ENCODE results near the gene GPN3.

Gene GPN3

GRCh38 chr12:110501752-110502738, 34.0 kb upstream of the GPN3 start, which contains the start of the genes RAD9B and VPS29:
TSS of gene RAD9B (plus strand) at chr12:110502331. CDS start at chr12:110502338, 7 bp downstream.
TSS of gene VPS29 (minus strand) at chr12:110502111. CDS start at chr12:110502051, 60 bp downstream.
- TF ChIP-seq, protein P1, sequence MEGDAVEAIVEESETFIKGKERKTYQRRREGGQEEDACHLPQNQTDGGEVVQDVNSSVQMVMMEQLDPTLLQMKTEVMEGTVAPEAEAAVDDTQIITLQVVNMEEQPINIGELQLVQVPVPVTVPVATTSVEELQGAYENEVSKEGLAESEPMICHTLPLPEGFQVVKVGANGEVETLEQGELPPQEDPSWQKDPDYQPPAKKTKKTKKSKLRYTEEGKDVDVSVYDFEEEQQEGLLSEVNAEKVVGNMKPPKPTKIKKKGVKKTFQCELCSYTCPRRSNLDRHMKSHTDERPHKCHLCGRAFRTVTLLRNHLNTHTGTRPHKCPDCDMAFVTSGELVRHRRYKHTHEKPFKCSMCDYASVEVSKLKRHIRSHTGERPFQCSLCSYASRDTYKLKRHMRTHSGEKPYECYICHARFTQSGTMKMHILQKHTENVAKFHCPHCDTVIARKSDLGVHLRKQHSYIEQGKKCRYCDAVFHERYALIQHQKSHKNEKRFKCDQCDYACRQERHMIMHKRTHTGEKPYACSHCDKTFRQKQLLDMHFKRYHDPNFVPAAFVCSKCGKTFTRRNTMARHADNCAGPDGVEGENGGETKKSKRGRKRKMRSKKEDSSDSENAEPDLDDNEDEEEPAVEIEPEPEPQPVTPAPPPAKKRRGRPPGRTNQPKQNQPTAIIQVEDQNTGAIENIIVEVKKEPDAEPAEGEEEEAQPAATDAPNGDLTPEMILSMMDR (IDR thresholded peaks at IDR 0.05): no peak

- TF ChIP-seq, protein P1 (IDR thresholded peaks at IDR 0.05): no peak
Observed at GRCh38 chr12:110501399-110501751, 33.3 kb upstream of the GPN3 start.

DNA sequence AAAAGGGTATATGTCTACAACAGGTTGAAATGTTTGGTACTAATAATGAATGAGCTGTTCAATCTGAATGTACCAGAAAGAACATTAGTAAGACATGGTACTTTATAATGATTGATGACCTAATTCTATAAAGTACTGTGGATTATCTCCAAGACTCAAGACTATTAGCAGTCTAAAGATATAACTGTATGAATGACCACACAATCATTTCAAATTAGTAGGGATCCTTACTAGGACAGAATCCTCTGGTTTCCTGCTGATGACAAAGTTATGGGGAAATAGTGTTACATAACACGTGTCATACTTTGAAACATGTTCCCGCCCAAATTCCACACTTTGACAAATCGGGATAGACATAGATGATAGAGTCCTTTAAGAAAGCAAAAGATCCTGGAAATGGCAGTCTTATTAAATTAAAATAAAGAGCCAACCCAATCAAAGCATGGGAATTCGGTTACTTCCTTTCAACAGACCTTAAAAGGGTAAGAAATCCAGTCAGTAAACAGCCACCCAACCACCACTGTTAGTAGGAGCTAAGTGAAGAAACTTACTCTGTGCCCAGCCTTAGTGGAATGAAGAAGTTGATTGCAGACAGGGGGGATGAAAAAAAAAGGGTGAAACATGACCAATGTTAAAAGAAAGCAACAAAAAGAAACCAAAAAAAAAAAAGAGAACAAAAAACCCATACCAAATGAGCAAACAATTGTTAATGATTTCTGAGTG, 31.1 kb upstream of the GPN3 start:
- TF ChIP-seq, protein P1 (IDR thresholded peaks at IDR 0.05): no peak

GRCh38 chr12:110475426-110475825, 7.4 kb upstream of the GPN3 start:
- TF ChIP-seq, protein P1 (IDR thresholded peaks at IDR 0.05): no peak

DNA sequence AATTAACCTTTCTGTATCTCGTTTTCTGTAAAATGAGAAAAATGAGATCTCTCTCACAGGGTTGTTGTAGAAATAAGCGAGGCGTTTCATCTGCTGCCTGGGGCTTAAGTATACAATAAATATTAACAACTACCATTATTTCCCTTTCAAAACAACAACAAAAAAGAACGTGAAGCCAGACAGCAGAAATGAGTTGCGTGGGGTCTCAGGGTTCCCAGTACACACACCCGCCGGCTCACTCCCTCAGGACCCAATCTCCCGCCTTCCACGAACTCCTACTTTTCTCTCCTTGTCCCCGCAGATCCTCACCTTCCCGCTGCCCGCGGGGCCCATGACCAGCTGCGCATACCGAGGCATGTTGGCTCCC, 227 bp downstream of the GPN3 start:
- TF ChIP-seq, protein P1 (IDR thresholded peaks at IDR 0.05): no peak

GRCh38 chr12:110466791-110467190, 1.3 kb downstream of the GPN3 start:
- TF ChIP-seq, protein P1 (IDR thresholded peaks at IDR 0.05): no peak

DNA sequence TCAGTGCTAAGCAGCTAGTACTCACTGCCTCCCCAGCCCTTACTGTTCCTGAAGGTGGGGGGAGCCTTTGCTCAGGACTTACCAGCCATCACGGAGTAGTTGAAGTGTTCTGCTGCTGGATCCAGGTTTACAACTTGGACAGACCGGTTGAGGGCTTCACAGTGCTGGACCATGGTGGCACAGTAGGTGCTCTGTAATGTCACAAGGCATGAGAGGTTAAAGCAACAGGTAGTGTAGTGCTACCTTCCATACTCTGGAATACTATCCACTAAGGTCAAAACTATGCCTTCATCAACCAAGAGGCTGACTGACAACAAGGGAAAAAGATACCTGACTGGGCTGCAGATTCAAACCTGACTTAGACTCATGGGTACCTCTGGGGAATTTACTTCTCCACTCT, 3.0 kb downstream of the GPN3 start:
- TF ChIP-seq, protein P1 (IDR thresholded peaks at IDR 0.05): no peak

Measured in LNCAP (cell line).